Left lung (tissue), 10 donors: ENCODE data around the gene CSRNP2. TPM values are rescaled to one million over a fixed set of nuclear protein-coding genes. Genes with fewer than 3 reads are reported as not detected.

Source experiments
- ATAC-seq: fragments of 200-7000 bp; cut with Tn5 transposase; one replicate; pipeline ENCODE4 v1.9.1; 2020; ENCODE audit warnings: moderate library complexity
- DNase-seq, 4 donors: peaks; one replicate each; pipeline ENCODE4 v3.0.0-alpha.2; 2013 to 2020
- H3K27ac ChIP-seq, 2 donors: fragments of 200-600 bp; sonication (generic) in 1 of 2; one replicate each; pipeline versions ENCODE4 v1.5.0 to v1.8.0; 2020 to 2021
- H3K27me3 ChIP-seq, 2 donors: fragments of 200-600 bp; sonication (generic) in 1 of 2; one replicate each; pipeline versions ENCODE4 v1.5.0 to v1.8.0; 2020 to 2021
- H3K36me3 ChIP-seq, 2 donors: fragments of 200-600 bp; sonication (generic) in 1 of 2; one replicate each; pipeline versions ENCODE4 v1.5.0 to v1.8.0; 2020 to 2021
- H3K4me1 ChIP-seq, 2 donors: fragments of 200-600 bp; one replicate each; pipeline ENCODE4 v1.8.0; 2021
- H3K4me3 ChIP-seq, 2 donors: fragments of 200-600 bp; sonication (generic) in 1 of 2; one replicate each; pipeline versions ENCODE4 v1.5.0 to v1.8.0; 2020 to 2021; ENCODE audit warnings: mild to moderate bottlenecking in 1 of 2
- H3K9me3 ChIP-seq, 2 donors: fragments of 200-600 bp; sonication (generic) in 1 of 2; one replicate each; pipeline versions ENCODE4 v1.5.0 to v1.8.0; 2020 to 2021
- intact Hi-C, 2 donors: fragments of 100-400 bp; cut with DNase I; formaldehyde crosslinking; loops; one replicate each; pipeline versions ENCODE4 v1.11.2 to v1.14.2; 2022
- polyA plus RNA-seq, 6 donors: library from polyadenylated mRNA; unstranded; fragments of 120-200 nt; gene quantifications; one replicate each; pipeline ENCODE4 v1.2.1, GENCODE V29; 2013; ENCODE audit not compliant: insufficient read length in 6 of 6
- total RNA-seq, 2 donors: library from RNA; stranded (reverse); fragmentation: NEBNext Ultra II Directional; extraction: Animal tissue kit (Norgen Biotek cat#: 25700); gene quantifications; one replicate each; pipeline ENCODE4 v1.2.1, GENCODE V29; 2021
- TF ChIP-seq, protein P1 (sequence below), 2 donors: fragments of 200-600 bp; sonication (generic) in 1 of 2; IDR thresholded peaks; one replicate each; pipeline versions ENCODE4 v1.5.0 to v1.8.0; 2021; ENCODE audit warnings: antibody characterized with exemption in 2 of 2
- donor health status: DM: no; HTN: yes; CAD: no.
- donor health status: DM: no; HTN: no; CAD: no.

CSRNP2 gene
- total and polyA plus RNA-seq, 8 donors, result 25.2 to 40.9 (median 34.6) TPM

DNA sequence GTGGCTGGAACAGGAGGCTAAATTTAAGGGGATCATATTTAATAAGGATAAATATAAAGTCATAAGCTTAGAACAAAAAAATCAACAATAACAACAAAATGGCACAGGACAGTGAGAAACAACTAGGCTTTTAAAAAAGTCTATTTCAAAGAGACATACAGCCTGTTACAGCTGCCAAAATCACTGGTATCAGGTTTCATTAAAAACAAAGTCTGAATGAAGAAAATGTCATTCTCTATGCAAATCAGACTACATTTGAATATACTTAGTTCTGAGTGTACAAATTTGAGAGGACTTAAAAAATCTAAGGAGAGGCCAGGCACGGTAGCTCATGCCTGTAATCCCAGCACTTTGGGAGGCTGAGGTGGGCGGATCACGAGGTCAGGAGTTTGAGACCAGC lies 45.5 kb upstream of the CSRNP2 start:
- intact Hi-C loops, result no loop called here
- ATAC-seq, result no peak
- no peaks in the 10 kb centered on the region for H3K9me3 ChIP-seq

DNA sequence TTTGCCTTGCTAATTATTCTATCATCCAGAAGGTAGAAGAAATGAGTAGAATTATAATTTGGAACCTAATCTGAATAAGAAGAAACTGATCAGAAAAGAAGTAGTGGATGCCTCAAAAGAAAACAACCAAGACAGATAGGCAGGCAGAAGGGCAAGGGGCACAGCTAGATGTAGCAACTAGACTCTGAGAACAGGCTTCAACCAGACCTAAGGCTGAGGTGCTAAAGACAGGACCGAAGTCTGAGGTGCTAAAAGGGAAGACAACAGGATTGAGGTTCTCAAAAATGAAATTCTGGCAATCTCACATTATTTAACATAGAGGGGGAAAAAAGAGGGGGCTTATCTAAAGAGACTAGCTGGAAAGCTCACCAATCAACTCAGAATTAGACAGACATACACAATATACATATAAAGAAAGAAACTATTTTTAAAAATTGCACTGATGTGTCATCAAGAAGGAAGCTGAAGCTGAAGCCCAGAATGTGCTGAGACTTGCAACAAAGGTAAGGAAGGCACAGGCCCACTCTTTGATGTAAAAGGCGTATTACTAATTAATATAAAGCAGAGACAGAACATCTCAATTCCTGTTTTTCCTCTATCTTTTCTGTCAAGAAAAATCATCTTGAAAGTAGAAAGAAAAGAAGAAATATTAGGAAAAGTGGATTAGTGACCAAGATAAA lies 43.8 kb upstream of the CSRNP2 start:
- Histone ChIP-seq H3K27me3 (no peaks in the 10 kb centered on the region), H3K4me1 (no peaks in the 10 kb centered on the region), H3K4me3 (no peak overlapping the region), H3K9me3 (no peaks in the 10 kb centered on the region), H3K27ac (no peak overlapping the region), H3K36me3 (peaks cover 0 to 21% of the 10 kb centered on the region in 2 donors)
- ATAC-seq (no peak), DNase-seq (no peak)
- TF ChIP-seq, protein P1, sequence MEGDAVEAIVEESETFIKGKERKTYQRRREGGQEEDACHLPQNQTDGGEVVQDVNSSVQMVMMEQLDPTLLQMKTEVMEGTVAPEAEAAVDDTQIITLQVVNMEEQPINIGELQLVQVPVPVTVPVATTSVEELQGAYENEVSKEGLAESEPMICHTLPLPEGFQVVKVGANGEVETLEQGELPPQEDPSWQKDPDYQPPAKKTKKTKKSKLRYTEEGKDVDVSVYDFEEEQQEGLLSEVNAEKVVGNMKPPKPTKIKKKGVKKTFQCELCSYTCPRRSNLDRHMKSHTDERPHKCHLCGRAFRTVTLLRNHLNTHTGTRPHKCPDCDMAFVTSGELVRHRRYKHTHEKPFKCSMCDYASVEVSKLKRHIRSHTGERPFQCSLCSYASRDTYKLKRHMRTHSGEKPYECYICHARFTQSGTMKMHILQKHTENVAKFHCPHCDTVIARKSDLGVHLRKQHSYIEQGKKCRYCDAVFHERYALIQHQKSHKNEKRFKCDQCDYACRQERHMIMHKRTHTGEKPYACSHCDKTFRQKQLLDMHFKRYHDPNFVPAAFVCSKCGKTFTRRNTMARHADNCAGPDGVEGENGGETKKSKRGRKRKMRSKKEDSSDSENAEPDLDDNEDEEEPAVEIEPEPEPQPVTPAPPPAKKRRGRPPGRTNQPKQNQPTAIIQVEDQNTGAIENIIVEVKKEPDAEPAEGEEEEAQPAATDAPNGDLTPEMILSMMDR (IDR thresholded peaks at IDR 0.05), result no peak
- intact Hi-C loops, result no loop called here

More for the DNA sequence above, 45.5 kb upstream of the CSRNP2 start:
- DNase-seq, result no peak
- Histone ChIP-seq H3K27me3 (no peaks in the 10 kb centered on the region), H3K27ac (no peak overlapping the region), H3K4me1 (no peaks in the 10 kb centered on the region), H3K36me3 (peaks cover 0 to 19% of the 10 kb centered on the region in 2 donors), H3K4me3 (no peak overlapping the region)
- TF ChIP-seq, protein P1 (IDR thresholded peaks at IDR 0.05), result no peak

DNA sequence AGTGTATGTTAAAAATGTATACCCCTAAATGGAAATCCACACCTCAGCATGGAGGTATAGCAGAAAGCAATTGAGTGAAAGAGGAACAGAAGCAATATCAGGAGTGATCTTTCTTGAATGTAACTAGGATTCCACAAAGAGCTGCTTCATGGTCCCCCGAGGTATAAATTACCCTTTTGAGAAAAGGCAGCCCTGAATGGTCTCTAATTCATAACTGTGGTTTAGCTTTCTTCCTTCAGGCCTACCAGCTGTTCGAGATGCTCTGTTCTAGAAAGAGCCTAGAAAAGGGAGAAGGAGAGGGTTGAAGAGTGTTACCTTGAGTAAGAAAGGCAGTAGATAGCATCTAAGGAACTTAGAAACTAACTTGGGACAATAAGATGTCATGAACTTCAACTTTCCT lies 42.9 kb upstream of the CSRNP2 start:
- Histone ChIP-seq H3K4me1 (no peaks in the 10 kb centered on the region), H3K4me3 (no peak overlapping the region), H3K36me3 (peaks cover 0 to 21% of the 10 kb centered on the region in 2 donors), H3K27me3 (no peaks in the 10 kb centered on the region), H3K27ac (no peak overlapping the region), H3K9me3 (no peaks in the 10 kb centered on the region)
- ATAC-seq (no peak), DNase-seq (no peak)
- intact Hi-C loops, result no loop called here
- TF ChIP-seq, protein P1 (IDR thresholded peaks at IDR 0.05), result no peak

DNA sequence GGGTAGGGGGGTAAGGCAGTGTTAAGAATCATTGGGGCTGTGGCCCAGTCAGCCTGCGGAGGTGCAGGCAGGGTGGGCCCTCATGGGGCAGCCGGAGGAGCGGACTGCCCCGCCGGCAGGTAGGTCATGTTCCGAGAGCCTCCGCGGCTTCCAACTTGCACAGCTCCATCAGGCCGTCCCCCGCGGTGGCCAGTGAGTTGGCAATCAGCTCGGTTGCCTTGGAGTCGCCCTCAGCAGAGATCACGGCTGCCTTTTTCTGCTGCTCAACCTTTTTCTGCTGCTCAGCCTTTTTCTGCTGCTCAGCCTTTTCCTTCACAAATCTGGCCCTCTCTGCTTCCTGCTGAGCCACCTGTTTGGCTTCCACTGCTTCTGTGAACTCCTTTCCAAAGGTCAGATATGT lies 41.1 kb upstream of the CSRNP2 start:
- Histone ChIP-seq H3K27me3 (no peaks in the 10 kb centered on the region), H3K4me1 (no peaks in the 10 kb centered on the region), H3K36me3 (peaks cover 0 to 15% of the 10 kb centered on the region in 2 donors), H3K27ac (no peak overlapping the region), H3K4me3 (no peak overlapping the region), H3K9me3 (no peaks in the 10 kb centered on the region)
- intact Hi-C loops, result no loop called here
- ATAC-seq (no peak), DNase-seq (no peak)
- TF ChIP-seq, protein P1 (IDR thresholded peaks at IDR 0.05), result no peak

DNA sequence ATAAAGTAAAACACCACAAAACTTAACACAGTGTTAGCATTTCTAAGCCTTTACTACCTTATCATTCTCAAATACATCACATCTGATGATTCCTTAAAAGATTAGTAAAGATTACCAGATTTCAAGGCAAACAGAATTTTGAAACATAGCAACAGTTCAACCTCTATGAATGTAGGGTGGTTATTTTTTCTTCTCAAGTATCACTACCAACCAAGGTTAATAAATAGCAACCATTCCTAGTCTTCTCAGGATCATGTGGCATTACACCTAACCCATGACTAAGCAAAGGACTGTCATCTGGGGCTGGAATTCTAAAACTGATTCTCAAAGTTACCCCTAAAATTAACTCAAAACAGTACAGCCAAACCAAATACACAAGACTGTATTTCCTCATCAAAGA lies 39.4 kb upstream of the CSRNP2 start:
- Histone ChIP-seq H3K36me3 (peaks cover 0 to 24% of the 10 kb centered on the region in 2 donors), H3K9me3 (no peaks in the 10 kb centered on the region), H3K4me3 (no peak overlapping the region), H3K4me1 (no peaks in the 10 kb centered on the region), H3K27me3 (no peaks in the 10 kb centered on the region), H3K27ac (no peak overlapping the region)
- ATAC-seq (no peak), DNase-seq (no peak)
- TF ChIP-seq, protein P1 (IDR thresholded peaks at IDR 0.05), result no peak
- intact Hi-C loops, result no loop called here
